Measurements from ENCODE around the gene DGCR2. TPM values are rescaled to one million over a fixed set of nuclear protein-coding genes. Genes with fewer than 3 reads are reported as not detected.
"Not testable (repeated sequence)": the region's sequence is repeated elsewhere in the genome, so short reads cannot be mapped to it uniquely, and the experiment has no call there.

DGCR2 gene
- total RNA-seq, 2 donors from 2014 or later = 94.3 to 107 TPM

DNA sequence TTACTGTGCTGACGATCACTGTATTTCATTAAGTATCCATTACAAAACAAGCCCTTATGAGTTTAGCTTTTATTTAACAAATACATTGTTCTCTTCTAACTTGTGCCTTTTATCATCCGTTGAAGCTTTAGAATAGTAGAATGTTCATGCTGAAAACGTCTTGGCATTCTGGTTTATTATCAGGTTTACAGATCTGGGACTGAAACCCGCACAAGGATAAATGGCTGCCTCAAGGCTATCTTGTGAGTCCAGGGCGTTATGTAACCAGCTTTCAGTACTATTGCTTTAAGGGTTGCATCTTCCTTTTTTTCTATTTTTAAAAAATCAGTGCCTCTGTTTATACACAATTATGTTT is 119.6 kb downstream of the DGCR2 start:
- intact Hi-C loops (cut with DNase I) = no loop called here
- Histone ChIP-seq H3K27ac (no peak overlapping the region), H3K9me3 (no peaks in the 10 kb centered on the region), H3K27me3 (replicated peaks; ENCODE audit: insufficient read depth) (no peaks in the 10 kb centered on the region), H3K4me3 (no peak overlapping the region), H3K36me3 (no peaks in the 10 kb centered on the region), H3K4me1 (replicated peaks) (no peaks in the 10 kb centered on the region)
- DNase-seq (ENCODE audit: low spot score) = no peak
- WGBS = 16% methylated on average over 5 of the region's 5 CpGs
- TF ChIP-seq POLR2A (IDR thresholded peaks at IDR 0.05) = no peak
- TF ChIP-seq, protein P1, sequence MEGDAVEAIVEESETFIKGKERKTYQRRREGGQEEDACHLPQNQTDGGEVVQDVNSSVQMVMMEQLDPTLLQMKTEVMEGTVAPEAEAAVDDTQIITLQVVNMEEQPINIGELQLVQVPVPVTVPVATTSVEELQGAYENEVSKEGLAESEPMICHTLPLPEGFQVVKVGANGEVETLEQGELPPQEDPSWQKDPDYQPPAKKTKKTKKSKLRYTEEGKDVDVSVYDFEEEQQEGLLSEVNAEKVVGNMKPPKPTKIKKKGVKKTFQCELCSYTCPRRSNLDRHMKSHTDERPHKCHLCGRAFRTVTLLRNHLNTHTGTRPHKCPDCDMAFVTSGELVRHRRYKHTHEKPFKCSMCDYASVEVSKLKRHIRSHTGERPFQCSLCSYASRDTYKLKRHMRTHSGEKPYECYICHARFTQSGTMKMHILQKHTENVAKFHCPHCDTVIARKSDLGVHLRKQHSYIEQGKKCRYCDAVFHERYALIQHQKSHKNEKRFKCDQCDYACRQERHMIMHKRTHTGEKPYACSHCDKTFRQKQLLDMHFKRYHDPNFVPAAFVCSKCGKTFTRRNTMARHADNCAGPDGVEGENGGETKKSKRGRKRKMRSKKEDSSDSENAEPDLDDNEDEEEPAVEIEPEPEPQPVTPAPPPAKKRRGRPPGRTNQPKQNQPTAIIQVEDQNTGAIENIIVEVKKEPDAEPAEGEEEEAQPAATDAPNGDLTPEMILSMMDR (IDR thresholded peaks at IDR 0.05) = no peak
- TF ChIP-seq POLR2AphosphoS5 (IDR thresholded peaks at IDR 0.05) = no peak

DNA sequence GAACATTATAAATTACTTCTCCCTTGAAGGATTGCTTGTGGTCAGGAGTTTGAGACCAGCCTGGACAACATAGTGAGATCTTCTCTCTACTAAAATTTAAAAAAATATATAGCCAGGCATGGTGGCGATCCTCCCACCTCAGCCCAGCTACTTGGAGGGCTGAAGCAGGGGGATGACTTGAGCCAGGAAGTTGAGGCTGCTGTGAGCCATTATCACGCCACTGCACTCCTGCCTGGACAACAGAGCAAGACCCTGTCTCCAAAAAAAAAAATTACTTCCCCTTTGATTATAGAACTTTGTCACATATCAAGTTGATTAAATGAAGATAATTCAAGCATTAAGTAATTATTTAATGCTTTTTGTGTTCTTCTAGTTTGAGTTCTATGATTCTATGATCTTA is 121.0 kb downstream of the DGCR2 start:
- TF ChIP-seq, protein P1 (IDR thresholded peaks at IDR 0.05) = no peak
- TF ChIP-seq POLR2AphosphoS5 (IDR thresholded peaks at IDR 0.05) = no peak
- TF ChIP-seq POLR2A (IDR thresholded peaks at IDR 0.05) = no peak
- Histone ChIP-seq H3K27me3 (replicated peaks; ENCODE audit: insufficient read depth) (no peaks in the 10 kb centered on the region), H3K4me3 (no peak overlapping the region), H3K27ac (no peak overlapping the region), H3K9me3 (no peaks in the 10 kb centered on the region), H3K4me1 (replicated peaks) (no peaks in the 10 kb centered on the region), H3K36me3 (no peaks in the 10 kb centered on the region)
- intact Hi-C loops (cut with DNase I) = no loop called here
- no peak for DNase-seq (ENCODE audit: low spot score)
- WGBS = 90% methylated on average over 2 of the region's 2 CpGs

DNA sequence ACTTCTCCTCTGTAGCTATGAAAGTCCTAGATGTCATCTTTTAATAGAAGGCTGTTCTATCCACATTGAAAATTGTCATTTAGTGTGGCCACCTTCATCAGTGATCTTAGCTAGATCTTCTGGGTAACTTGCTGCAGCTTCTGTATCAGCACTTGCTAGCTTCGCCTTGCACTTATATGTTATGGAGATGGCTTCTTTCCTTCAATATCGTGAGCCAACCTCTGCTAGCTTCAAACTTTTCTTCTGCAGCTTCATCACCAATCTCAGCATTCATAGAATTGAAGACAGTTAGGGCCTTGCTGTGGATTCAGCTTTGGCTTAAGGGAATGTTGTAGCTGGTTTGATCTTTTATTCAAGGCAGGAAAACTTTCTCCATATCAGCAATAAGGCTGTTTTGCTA is 122.1 kb downstream of the DGCR2 start:
- H3K36me3 ChIP-seq; intact Hi-C loops (cut with DNase I); H3K4me3 ChIP-seq; DNase-seq (ENCODE audit: low spot score); H3K4me1 ChIP-seq (replicated peaks); H3K9me3 ChIP-seq; H3K27ac ChIP-seq; H3K27me3 ChIP-seq (replicated peaks; ENCODE audit: insufficient read depth): not testable (repeated sequence)
- 97% methylated on average over 2 of the region's 2 CpGs for WGBS

DNA sequence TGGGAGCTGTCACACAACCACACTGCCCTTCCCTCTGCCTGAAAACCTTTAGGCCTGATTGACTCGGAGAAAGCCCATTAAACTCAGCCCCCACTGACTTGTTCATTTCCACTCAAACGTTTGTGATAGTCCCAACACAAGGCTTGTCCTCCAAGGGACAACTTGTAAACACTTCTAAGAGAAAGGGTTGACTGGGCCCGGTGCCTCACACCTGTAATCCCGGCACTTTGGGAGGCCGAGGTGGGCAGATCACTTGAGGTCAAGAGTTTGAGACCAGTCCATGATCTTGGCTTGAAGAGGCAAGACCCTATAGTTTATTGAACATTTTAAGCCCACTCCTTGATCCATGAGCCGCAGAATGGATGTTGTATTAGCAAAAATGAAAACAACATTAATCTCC is 122.8 kb downstream of the DGCR2 start:
- Histone ChIP-seq H3K27ac (no peak overlapping the region), H3K4me3 (no peak overlapping the region), H3K27me3 (replicated peaks; ENCODE audit: insufficient read depth) (peaks cover under 1% of the 10 kb centered on the region), H3K9me3 (no peaks in the 10 kb centered on the region), H3K36me3 (no peaks in the 10 kb centered on the region), H3K4me1 (replicated peaks) (no peaks in the 10 kb centered on the region)
- intact Hi-C loops (cut with DNase I) = no loop called here
- TF ChIP-seq POLR2A (IDR thresholded peaks at IDR 0.05) = no peak
- TF ChIP-seq, protein P1 (IDR thresholded peaks at IDR 0.05) = no peak
- no peak for TF ChIP-seq POLR2AphosphoS5 (IDR thresholded peaks at IDR 0.05)
- no peak for DNase-seq (ENCODE audit: low spot score)
- 82% methylated on average over 6 of the region's 6 CpGs for WGBS

- no peak overlapping the region for H3K27ac ChIP-seq
- H3K9me3 ChIP-seq = no peaks in the 10 kb centered on the region
- 24% methylated on average over 12 of the region's 12 CpGs for WGBS
- H3K36me3 ChIP-seq = no peaks in the 10 kb centered on the region
- no peak for DNase-seq (ENCODE audit: low spot score)
- no peaks in the 10 kb centered on the region for H3K4me1 ChIP-seq (replicated peaks)
- no peak overlapping the region for H3K4me3 ChIP-seq
- peaks cover 3% of the 10 kb centered on the region for H3K27me3 ChIP-seq (replicated peaks; ENCODE audit: insufficient read depth)
- intact Hi-C loops (cut with DNase I) = no loop called here
- TF ChIP-seq POLR2A (IDR thresholded peaks at IDR 0.05) (no peak), POLR2AphosphoS5 (IDR thresholded peaks at IDR 0.05) (no peak)
- TF ChIP-seq, protein P1 (IDR thresholded peaks at IDR 0.05) = no peak
Measured at GRCh38 chr22:18999008-18999407, 123.2 kb downstream of the DGCR2 start.
